GM15510 (cell line): ENCODE results near the gene ARHGAP33.

Source experiments
- POLR2A ChIP-seq: IDR thresholded peaks from 3 replicates; pipeline ENCODE4 v1.6.1; 2011; ENCODE audit warnings: borderline replicate concordance; ENCODE audit not compliant: insufficient read length; ENCODE audit errors: extremely low read depth

ARHGAP33 gene

GRCh38 chr19:35736913-35737886 is 38.2 kb upstream of the ARHGAP33 start:
- no peak for TF ChIP-seq POLR2A

GRCh38 chr19:35738021-35738886 is 37.1 kb upstream of the ARHGAP33 start:
- TF ChIP-seq POLR2A = no peak

- no peak for TF ChIP-seq POLR2A
These were observed 36.5 kb upstream of the ARHGAP33 start for GRCh38 chr19:35738887-35739229.

GRCh38 chr19:35739275-35740107 is 35.9 kb upstream of the ARHGAP33 start:
- no peak for TF ChIP-seq POLR2A

- no peak for TF ChIP-seq POLR2A
These were observed 35.3 kb upstream of the ARHGAP33 start for GRCh38 chr19:35740108-35740422.

- peak; percentile 73 for TF ChIP-seq POLR2A
These were observed 34.8 kb upstream of the ARHGAP33 start for GRCh38 chr19:35740423-35741202.

- TF ChIP-seq POLR2A = no peak
These were observed 34.2 kb upstream of the ARHGAP33 start for GRCh38 chr19:35741203-35741515.

GRCh38 chr19:35742121-35742724 is 33.1 kb upstream of the ARHGAP33 start, which contains the start of gene IGFLR1:
Gene IGFLR1, minus strand, starts transcription at chr19:35742452. Its CDS starts 1,272 bp downstream, at chr19:35741180.
- peak; percentile 51 for TF ChIP-seq POLR2A

GRCh38 chr19:35743640-35744429 is 31.5 kb upstream of the ARHGAP33 start:
- TF ChIP-seq POLR2A = no peak

- peak; percentile 84 for TF ChIP-seq POLR2A
These were observed 30.7 kb upstream of the ARHGAP33 start for GRCh38 chr19:35744430-35745327.

GRCh38 chr19:35745328-35746086 is 29.9 kb upstream of the ARHGAP33 start, which contains the start of the genes PSENEN and U2AF1L4:
Gene PSENEN, plus strand, starts transcription at chr19:35745651. Its CDS starts 280 bp downstream, at chr19:35745931.
Gene U2AF1L4, minus strand, starts transcription at chr19:35745418. Its CDS starts 27 bp downstream, at chr19:35745391.
- no peak for TF ChIP-seq POLR2A
